ENCODE measurements around the gene AP1S3.
"Not testable (repeated sequence)": the region's sequence is repeated elsewhere in the genome, so short reads cannot be mapped to it uniquely, and the experiment has no call there.

AP1S3 gene
- long read RNA-seq, donor 1: 0 reads
- long read RNA-seq, donor 2: 0 reads
- long read RNA-seq, donor 3, partial matches to known transcripts: 0 of 1 reads
- long read RNA-seq, donor 3, other reads (novel, unspliced or antisense): 0 of 1 reads
- long read RNA-seq, donor 4, partial matches to known transcripts: 0 of 2 reads
- long read RNA-seq, donor 4, other reads (novel, unspliced or antisense): 0 of 2 reads
- long read RNA-seq, donor 5, partial matches to known transcripts: 0 of 2 reads
- long read RNA-seq, donor 5, other reads (novel, unspliced or antisense): 0 of 2 reads
- long read RNA-seq, donor 6: 0 reads
- long read RNA-seq, donor 7, partial matches to known transcripts: 0 of 1 reads
- long read RNA-seq, donor 7, other reads (novel, unspliced or antisense): 0 of 1 reads
- long read RNA-seq, donor 8: 0 reads

DNA sequence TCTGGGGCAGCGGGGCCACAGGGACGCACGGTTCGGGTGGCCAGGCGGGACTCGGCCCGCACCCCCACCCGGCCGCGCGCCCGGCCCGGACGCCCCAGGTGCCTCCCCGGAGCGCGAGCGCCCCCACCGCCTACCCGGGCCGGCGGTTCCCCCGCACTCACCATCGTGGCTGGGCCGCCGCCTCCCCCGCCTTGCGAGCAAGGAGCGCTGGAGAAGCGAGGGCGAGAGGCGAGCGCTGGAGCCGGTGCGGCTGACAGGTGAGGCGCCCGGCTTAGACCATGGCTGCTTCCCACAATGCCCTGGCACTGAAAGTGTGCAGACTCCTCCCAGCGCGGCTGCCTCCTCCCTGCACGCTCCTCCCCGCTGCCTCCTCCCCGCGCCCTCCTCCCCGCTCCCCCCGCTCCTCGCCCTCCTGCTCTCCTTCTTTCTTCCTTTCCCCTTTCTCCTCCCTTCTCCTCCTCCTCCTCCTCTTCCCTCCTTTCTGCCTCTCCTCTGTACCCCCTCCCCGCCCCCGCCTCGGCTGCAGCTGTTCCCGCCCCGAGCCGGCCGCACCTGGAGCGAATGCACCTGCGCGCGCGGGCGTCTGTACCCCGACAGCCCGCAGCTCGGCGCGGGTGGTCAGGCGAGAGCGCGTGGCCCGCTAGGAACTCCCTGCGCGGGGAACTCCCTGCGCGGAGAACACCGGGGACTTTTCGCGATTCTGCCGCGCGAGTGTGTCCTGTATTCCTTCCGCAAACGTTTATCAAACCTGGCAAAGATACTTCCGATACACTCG lies at the start of gene AP1S3:
Gene AP1S3, minus strand, starts transcription at position 296 of the 775 bp plus-strand sequence. Its CDS starts 132 bp downstream, at position 164.
- DNase-seq: peak; percentile 73

DNA sequence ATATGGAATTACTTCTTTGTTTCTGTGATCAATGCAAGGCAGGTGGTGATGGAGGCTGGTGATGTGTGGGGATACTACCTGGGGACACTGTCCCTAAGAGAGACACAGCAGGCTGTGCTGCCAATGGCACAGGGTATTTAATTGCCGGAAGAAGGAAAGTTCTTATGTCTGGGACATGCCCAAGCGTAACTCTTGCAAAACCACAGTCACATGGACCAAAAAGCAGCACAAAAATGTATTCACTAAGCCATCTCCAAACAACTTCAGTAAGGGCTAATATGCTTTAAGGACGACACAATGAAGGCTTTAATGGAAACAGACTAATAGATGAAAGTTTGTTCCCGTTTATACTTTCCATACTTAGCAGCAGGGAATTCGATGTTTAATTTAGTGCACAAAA lies 49.7 kb upstream of the AP1S3 start:
- no peak for DNase-seq

DNA sequence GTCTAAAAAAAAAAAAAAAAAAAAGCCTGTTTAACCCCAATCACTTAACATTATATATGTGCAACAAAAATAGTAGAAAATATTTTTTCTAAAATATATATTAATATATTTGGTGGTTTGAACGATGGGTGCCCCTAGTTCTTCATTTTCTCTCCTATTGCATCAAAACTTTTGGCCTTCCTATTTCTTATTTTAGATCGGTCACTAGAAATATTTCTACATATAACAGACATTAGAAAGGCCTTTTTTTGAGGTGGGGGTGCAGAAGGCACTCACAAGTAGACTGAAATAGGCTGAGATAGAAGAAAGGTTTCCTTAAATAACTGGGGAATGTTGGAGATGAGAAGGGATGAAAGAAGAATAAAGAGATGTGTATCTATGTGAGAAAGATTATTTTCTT lies 49.3 kb upstream of the AP1S3 start:
- DNase-seq: no peak

DNA sequence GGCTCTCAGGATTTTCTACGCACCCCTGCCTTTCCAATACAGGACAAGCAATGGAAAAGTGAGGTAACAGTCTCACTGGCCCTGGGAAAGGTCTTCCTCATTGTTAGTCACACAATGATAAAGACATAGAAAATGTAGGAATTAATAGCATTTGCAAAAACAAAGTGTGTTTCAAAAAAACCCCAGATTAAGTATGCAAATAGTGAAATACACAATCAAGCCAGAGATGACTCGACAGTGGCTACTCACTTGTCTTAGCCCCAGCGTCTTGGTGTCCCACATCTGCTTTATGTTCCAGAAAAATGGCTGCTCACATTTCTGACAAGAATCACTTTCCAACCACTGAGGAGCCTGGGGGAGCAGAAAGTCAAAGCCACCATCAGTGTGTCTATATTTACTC lies 47.0 kb upstream of the AP1S3 start:
- DNase-seq: no peak

DNA sequence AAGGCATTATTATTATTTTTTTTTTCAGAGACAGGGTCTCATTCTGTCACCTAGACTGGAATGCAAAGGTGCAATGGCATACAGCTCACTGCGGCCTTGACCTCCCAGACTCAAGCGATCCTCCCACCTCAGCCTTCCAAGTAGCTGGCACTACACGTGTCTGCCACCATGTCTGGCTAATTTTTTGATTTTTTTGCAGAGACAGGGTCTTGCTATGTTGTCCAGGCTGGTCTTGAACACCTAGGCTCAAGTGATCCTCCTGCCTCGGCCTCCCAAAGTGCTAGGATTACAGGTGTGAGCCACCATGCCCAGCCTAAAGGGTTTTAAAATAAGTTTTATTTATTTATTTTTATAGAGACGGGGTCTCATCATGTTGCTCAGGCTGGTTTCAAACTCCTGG lies 45.3 kb upstream of the AP1S3 start:
- no peak for DNase-seq

DNA sequence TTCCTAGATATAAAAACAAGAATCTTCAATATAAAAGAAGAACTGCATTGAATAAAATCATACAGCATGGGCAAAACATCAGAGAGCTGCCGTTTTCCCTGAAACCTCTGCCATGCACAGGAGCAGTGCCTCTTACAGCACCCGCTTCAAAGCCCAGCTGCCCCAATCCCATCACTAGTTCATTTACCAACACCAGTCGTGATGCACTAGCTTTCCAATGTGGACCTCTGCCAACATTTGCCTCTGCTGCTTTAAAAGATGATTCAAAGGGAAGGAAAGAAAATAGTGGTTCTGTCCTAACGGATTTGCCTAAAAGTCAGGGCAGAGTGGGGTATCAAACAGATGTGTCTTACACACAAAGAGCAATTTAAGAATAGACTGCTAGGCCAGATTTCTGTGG lies 43.4 kb upstream of the AP1S3 start:
- DNase-seq: no peak

DNA sequence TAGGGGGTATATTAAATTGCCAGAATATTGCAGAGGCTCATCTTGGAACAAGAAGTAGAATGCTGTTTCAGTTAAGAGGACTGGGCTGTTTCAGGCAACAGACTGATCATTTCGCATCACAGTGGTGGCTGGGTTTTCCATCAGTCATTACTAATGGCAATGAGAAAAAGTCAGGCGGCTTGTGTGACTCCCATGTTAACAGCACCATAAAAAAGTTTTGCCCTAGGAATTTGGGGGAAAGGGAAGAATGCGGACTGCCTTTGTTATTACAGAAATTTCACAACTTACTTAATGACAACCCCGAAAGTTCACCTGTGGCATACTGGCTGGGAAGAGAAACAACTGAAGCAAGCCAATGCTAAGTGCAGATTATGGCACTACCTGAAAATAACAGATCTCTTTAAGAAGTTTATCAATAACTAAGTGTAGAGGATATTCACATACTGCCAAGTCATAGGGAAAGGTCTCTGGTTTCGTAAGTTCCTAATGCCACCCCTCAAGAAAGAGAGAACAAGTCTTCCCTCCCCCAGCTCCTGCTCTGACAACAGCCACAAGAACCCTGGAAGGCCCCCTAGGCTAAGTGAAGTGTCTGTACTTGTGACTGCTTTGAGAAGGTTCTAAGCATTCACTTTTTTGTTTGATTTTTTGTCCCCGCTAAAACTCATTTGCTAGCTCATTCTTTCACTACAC lies 40.5 kb upstream of the AP1S3 start:
- no peak for DNase-seq

DNA sequence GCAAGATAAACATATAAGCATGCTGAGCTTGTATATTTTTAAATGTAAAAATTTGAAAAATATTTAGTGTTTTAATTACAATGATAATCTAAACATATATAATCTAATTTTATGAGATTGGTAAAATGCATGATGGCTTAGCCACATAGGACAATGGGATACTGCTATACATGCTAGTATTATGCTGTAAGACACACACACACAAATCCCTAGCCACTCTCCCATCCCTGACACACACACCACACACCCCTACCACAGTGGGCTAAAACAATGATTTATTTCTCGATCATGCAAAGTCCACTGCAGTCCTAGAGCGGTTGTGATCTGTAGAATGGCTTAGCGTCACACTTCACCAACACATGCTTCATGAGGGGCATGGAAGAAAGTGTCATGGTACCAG lies 36.3 kb upstream of the AP1S3 start:
- no peak for DNase-seq

DNA sequence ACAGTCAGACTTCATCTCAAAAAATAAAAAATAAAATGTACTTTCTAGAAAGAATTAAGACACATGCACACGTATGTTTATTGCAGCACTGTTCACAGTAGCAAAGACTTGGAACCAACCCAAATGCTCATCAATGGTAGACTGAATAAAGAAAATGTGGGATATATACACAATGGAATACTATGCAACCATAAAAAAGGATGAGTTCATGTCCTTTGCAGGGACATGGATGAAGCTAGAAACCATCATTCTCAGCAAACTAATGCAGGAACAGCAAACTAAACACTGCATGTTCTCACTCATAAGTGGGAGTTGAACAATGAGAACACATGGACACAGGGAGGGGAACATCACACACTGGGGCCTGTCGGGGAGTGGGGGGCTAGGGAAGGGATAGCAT lies 35.4 kb upstream of the AP1S3 start:
- DNase-seq: not testable (repeated sequence)

DNA sequence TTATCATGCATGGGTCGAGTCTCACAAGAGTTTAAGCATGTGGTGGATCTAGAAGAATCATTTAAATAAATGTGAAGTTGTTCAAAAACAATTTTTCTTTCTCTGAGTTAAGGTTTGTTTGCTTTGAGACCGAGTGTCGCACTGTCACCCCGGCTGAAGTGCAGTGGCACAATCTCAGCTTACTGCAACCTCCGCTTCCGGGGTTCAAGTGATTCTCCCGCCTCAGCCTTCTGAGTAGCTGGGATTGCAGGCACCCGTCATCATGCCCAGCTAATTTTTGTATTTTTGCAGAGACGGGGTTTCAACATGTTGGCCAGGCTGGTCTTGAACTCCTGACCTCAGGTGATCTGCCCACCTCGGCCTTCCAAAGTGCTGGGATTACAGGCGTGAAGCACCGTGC lies 34.3 kb upstream of the AP1S3 start:
- DNase-seq: not testable (repeated sequence)

DNA sequence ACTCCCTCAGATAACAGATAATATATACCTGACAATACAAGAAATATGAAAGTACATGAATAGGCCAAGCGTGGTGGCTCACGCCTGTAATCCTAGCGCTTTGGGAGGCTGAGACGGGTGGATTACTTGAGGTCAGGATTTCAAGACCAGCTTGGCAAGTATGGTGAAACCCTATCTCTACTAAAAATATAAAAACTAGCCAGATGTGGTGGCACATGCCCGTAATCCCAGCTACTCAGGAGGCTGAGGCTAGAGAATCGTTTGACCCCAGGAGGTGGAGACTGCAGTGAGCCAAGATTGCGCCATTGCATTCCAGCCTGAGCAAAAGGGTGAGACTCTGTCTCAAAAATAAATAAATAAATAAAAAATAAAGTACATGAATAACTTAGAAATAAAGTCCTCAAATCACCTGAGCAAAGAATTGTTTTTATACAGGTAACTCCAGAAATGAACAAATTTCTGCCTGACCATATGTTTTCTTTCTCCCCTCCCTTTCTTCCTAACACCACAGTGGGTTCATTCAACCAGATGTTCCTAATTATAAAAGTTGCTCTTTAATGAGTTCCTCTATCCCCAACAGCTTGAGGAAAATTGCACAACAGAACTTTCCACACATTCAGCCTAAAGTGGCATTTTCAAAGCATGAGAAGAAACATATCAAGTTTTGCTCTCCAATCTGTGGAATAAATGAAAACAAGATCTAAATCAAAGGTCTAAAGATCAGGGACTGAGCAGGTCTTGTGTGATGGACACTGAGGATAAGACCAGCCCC lies 33.6 kb upstream of the AP1S3 start:
- no peak for DNase-seq

DNA sequence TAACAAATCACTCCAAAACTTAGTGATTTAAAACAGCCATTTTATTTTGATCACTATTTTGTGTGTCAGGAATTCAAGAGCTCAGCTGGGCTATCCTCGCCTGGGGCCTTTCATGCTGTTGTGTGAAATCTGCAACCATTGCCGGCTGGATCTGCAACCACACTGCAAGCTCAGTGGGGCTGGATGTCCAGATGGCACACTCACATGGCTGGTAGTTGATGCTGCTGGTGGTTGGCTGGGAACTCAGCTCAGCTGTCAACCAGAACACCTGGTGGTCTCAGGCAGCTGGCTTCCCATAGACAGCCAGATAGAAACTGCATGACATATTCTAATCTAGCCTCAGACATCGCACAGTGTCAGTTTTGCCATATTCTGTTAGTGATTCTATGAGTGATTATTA lies 30.6 kb upstream of the AP1S3 start:
- no peak for DNase-seq

DNA sequence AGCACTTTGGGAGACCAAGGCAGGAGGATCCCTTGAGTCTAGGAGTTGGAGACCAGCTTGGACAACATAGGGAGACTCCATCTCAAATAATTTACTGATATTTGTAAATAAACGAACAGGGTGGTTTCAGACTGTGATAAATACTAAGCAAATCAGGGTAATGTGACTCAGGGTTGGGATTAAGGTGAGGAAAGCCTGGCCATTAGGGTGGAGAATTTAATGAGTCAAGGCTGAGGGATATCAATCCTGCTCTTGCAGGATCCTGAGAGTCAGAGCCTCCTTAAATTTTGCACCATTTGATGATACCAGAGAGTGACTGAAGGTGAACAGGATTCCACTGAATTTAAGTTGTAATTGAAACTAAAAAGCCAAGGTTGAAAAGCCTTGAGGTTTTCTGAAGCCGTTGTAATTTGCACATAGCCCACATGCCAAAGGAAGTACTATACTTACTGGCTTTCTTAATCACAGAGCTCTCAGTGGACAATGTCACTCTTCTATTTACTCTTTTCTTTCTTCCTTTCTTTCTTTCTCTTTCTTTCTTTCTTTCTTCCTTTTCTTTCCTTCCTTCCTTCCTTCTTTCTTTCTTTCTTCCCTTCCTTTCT lies 28.6 kb upstream of the AP1S3 start:
- no peak for DNase-seq

DNA sequence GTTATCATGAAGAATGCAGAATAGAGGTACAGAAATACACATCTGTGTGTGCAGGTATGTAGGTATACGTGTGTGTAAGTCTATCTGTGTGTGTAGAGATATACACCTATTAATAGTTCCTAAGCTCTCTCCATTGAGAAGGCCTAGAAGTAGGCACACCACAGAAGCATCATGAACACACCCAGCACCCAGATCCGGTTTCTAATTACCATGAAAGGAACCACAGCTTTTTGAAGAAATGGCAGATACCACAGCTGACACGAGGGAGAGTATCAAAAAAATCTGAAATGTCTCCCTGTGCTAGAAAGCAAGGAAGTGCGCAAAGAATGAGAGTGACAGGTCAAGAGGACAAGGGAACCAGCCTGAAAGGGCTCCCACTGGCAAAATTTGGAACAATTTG lies 27.7 kb upstream of the AP1S3 start:
- DNase-seq: no peak

DNA sequence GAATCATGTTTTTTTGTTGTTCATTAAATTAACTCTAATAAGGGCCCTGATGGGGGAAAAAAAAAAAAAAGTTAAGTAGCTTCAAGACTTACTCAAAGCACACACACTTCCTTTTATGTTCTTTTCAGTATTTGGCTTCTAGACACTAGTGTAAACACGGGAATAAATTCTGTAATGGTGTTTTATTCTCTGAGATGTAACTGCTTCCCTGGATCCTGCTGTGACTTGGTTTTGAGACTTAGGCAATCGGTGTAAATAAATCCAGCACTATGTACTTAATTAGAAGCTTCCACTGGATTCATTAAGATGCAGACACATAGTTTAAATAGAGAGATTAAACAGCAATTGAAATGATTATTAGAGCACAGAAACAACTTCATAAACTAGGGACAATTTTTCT lies 26.1 kb upstream of the AP1S3 start:
- DNase-seq: no peak

DNA sequence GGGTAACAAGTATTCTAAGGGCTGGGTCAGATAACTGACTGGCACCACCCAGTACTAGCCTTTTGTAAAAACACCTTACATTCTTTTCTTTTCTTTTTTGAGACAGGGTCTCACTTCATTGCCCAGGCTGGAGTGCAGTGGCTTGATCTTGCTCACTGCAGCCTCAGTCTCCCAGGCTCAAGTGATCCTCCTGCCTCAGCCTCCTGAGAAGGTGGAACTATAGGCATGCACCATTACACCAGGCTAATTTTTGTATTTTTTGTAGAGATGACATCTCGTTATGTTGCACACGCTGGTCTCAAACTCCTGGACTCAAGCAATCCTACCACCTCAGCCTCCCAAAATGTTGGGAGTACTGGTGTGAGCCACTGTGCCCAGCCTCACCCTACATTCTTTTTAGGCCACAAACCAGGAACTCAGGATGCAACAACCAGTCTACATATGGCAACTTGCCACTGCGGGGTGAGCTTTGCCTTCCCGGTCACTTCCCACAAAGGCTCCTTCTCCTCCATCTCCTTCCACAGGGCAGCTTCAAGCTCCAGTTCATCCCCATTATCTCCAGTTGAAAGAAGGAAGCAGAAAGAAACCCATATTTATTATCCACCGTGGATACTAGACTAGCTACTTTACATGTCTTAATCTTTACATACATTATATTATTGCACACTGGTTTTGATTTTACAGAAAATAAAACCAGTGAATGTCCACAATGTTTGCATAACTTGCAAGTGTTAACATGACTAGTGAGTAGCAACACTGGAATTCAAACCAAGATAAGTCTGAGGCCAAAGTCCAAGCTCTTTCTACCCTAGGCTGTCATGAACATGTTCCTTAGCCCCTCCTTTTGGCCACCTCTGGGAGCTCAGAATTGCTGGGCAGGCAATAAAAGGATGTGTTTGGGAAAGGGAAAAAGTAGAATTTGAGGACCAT lies 23.7 kb upstream of the AP1S3 start:
- DNase-seq: no peak

DNA sequence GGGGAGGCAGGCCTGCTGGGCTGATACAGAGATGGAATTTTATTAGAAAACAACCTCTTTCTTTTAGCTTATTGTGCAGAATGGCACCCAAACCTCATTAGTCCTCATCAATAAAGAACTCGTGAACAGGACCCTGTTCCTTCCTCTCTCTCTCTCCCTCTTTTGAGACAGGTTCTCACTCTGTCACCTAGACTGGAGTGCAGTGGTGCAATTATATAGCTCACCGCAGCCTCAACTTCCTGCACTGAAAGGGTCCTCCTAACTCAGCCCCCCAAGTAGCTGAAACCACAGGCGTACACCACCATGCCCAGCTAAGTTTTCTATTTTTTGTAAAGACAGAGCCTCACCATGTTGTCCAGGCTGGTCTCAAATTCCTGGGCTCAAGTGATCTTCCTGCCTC lies 21.7 kb upstream of the AP1S3 start:
- no peak for DNase-seq

DNA sequence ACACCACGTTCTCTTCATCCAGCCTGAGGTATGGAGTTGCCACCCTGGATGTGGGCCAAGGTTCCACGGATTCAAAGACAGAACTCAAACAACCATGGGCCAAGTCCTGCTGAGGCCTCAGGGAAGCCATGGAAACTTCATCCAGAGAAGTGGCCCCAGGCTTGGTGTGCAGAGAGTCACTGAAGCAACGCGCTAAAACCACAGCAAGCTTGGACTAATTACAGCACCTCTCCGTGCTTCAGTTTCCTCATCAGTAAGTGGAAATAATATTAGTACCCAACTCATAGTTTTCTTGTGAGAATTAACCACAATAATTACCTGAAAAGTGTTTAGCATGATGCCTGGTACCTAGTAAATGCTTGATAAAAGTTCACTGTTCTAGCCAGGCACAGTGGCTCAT lies 19.2 kb upstream of the AP1S3 start:
- no peak for DNase-seq

DNA sequence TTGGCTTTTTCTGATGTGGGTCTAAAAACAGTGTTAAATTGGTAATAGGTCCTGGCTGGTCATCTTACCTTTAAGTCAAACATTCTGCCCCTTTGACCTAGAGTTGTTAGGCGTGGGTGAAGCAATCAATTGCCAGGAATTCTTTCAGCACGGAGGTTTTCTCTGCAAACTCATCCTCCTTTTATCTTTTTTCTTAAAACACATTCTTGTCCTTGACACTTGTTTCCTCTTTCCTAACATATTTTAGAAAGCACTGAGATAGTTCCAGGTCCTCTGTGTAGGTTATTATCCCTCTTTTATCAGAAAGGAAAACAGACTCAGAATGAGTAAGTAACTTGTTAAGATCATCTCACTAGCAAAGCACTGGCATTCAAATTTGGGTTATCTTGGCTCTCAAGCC lies 18.6 kb upstream of the AP1S3 start:
- DNase-seq: no peak

DNA sequence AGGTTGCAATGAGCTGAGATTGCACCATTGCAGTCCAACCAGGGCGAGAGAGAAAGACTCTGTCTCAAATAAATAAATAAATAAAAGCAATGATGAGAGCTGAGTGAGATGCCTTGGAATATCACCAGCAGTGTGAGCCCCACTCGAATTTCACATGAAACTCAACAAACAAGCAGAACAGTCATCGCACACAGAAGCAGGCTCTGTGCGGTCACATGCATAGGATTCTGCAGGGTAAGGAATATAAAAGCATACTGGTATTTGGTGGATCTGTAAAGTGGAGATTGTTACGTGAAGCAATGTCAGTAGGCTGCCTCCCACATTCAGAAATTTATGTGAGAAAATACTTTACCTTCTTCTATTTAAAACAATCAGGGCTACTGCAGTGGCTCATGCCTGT lies 18.0 kb upstream of the AP1S3 start:
- no peak for DNase-seq

DNA sequence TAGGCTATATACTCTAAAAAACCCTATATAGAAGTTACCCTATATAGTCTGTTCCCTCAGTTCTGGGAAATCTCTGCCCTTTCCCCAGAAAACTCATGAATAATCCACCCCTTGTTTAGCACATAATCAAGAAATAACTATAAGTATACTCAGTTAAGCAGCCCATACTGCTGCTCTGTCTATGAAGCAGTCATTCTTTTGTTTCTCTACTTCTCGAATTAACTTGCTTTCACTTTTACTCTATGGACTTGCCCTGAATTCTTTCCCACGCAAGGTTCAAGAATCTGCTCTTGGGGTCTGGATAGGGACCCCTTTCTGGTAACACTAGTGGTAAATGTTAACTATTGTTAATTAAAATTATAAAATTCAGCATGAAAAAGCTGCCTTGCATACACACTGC lies 17.4 kb upstream of the AP1S3 start:
- DNase-seq: no peak
